NCI-H1048 (cell line): Measurements from ENCODE around the gene ARHGEF4.
"Not testable (repeated sequence)": the region's sequence is repeated elsewhere in the genome, so short reads cannot be mapped to it uniquely, and the experiment has no call there.

ENCODE experiments used
- DNase-seq: peaks from one replicate; lab custom pipeline; 2025; lab: John Stamatoyannopoulos, UW

Gene ARHGEF4

GRCh38 chr2:131055169-131056065 is 218.7 kb downstream of the ARHGEF4 start:
- no peak for DNase-seq

- no peak for DNase-seq
Observed at GRCh38 chr2:131056204-131056931, 219.7 kb downstream of the ARHGEF4 start.

- DNase-seq: no peak
Observed at GRCh38 chr2:131056932-131057287, 220.2 kb downstream of the ARHGEF4 start.

DNA sequence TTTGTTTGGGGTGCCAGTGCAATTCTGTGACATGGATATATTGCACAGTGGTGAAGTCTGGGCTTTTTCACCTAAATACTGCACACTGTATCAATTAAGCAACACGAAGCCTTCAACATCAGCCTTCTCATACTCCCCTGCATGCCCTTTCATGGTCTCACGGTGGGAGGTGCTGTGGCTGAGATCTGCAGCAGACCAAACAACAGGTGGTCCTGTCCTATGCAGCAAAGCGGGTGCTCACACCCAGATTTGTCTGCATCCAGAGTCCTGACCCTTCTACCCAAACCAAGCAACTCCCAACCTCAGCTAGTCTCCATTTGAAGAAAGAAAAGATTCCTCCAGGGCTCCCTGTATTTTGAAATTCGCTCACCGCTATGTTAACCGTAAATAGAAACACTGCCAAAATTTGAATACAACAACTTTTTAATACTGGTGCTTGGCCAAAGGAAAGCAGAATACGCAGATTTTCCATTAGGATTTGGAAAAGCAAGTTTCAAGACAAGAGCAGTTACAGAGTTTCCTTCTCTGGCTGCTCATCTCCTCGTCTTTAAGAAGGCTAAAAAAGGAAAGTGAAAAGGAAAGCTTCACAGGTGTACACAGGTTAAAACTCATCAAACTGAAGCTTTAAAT is 221.6 kb downstream of the ARHGEF4 start:
- no peak for DNase-seq

DNA sequence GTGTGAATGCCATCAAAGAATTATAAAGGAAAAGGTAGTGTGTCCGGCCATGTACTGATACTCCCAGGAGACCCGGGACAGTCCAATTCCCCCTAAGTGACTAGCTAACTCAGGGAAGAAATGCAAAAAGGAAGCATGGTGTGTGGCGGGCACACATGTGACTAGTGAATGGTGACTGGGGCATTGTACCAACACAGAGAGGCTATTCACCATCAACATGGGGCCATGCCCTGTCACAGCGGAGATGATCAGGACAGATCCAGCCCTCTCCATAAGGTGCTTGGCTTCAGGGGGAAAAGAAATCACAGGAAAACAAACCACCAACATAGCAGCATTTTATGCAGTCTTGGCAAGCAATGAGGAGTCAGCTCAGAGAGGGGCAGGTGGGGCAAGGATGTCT is 222.2 kb downstream of the ARHGEF4 start:
- DNase-seq: no peak

- DNase-seq: no peak
Observed at GRCh38 chr2:131063501-131064283, 227.0 kb downstream of the ARHGEF4 start.

- DNase-seq: no peak
Observed at GRCh38 chr2:131064589-131065512, 228.1 kb downstream of the ARHGEF4 start.

- DNase-seq: no peak
Observed at GRCh38 chr2:131067465-131068125, 230.9 kb downstream of the ARHGEF4 start.

DNA sequence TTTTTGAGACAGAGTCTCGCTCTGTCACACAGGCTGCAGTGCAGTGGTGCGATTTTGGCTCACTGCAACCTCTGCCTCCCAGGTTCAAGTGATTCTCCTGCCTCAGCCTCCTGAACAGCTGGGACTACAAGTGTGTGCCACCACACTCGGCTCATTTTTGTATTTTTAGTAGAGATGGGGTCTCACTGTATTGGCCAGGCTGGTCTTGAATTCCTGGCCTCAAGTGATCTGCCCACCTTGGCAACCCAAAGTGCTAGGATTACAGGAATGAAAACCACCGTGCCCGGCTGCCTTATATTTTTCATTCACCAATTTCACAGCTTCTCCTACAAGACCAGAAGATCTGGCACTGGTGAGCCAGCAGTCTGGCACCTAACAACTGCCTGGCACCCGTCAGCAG is 231.5 kb downstream of the ARHGEF4 start:
- not testable (repeated sequence) for DNase-seq

- not testable (repeated sequence) for DNase-seq
Observed at GRCh38 chr2:131075578-131075977, 238.9 kb downstream of the ARHGEF4 start.

DNA sequence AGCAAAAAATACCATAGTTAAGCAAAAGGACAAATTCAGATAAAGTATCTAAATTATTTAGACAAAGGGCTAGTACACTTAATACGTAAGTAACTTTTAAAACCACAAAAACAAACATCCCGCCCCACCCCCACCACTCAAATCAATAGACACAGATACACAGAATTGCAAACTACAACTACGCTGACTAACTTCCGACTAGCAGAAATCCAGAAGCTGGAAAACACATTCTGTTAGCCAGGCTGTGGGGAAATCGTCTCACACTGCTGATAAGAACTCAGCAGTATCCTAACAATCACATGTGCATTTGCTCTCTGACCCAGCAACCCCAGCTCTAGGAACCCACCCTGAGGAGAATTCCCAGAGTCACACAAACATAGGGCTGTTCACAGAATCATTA is 240.0 kb downstream of the ARHGEF4 start:
- no peak for DNase-seq

DNA sequence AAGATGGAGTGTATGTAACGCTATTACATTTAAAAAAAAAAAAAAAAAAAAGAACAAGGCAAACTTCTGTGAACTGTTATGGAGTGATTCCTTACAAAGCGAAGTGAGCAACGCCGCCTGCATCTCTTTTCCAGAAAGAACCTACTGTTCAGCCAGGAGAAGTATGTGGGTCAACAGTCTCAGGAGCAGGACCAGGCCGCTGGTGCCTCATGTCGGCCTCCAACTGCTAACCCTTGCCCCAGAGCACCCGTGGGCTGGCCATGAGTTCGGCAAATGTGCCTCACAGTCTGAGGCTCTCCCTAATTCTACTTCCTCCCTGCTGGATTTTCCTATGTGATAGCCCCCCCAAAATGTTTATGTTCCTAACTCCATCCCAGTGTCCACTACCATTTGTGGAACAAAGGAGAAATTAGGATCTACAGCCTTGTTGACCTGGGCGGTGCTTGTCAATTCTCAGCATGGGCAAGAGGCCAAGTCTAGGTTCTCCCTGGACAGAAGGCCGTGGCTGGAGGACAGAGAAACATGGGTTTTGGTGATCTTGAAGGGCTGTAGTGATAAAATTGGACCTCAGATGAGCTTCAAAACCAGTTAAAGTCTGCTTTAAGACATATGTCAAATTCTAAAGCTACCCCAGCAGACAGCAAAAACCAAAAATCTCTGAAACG is 240.6 kb downstream of the ARHGEF4 start:
- no peak for DNase-seq

- DNase-seq: no peak
Observed at GRCh38 chr2:131077966-131078365, 241.3 kb downstream of the ARHGEF4 start.

GRCh38 chr2:131079931-131080330 is 243.2 kb downstream of the ARHGEF4 start:
- not testable (repeated sequence) for DNase-seq

DNA sequence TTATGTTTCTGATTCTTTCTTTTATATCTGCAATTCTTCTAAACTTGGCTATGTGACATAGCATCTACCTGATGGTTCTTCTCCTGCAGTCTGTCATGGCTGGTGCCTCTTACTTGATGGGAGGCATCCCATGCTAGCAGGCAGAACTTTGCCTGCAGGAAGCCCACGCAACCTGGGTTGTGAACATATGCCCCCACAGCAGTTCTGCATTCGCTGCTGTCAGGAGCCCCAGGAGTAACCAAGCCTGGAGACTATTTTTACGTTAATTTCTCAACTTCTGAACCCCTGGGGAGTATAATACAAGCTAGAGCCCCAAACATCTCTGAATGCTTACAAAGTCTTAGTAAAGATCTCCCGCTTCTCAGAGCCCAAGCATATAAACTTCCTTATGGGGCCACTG is 244.5 kb downstream of the ARHGEF4 start:
- no peak for DNase-seq

DNA sequence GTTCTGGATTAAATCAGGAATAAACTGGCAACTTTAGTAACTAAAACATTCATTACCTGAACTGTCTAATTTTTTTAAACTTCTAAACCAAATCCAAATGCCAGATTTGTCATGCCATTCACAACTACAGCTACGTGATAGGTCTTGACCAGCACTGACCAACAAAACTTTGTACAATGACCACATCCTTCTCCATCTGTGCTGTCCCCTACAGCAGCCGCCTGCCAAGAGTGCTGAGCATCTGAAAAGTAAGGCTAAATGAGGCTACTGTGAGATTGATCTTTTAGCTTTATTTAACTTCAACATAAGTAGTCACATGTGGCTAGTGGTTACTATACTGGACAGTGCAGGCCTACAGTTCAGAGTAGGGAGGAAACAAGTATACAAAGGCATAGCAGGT is 248.9 kb downstream of the ARHGEF4 start:
- DNase-seq: no peak

DNA sequence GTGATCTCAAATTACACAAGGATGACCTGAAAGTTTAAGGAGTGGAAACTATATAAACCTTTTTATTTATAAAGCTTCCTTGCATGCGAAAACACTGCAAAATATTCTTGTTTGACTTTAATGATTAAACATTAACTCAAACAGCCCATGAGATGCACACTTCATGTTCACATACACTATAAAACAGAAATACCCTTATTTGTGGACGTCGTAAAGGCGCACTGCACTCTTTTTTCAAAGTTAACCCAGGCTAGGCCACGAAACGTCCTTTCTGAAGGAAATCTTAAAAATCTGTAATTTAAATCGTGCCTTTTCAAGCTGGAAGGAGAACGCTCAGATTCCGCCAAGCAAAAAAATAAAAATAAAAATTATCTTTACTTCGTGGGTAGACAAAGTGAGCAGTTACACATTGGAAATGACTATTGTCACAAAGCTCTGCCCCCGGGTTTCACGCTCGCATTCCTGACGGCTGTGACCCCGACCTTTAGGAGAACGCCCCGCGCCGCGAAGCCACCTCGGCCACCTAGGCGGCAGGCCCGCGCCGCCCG is 255.8 kb downstream of the ARHGEF4 start:
- DNase-seq: no peak

- peak; percentile 65 for DNase-seq
Observed at GRCh38 chr2:131093006-131093695, 256.4 kb downstream of the ARHGEF4 start, which contains the start of gene FAM168B. FAM168B (minus strand) TSS chr2:131093460; CDS start chr2:131082646, 10,814 bp downstream.
